ENCODE measurements around the gene KIAA0753. TPM values are rescaled to one million over a fixed set of nuclear protein-coding genes. Genes with fewer than 3 reads are reported as not detected.

KIAA0753 gene
- 5.6 and 5.7 TPM in 2 replicates for total RNA-seq
- 7.7 TPM for polyA plus RNA-seq (2012)

DNA sequence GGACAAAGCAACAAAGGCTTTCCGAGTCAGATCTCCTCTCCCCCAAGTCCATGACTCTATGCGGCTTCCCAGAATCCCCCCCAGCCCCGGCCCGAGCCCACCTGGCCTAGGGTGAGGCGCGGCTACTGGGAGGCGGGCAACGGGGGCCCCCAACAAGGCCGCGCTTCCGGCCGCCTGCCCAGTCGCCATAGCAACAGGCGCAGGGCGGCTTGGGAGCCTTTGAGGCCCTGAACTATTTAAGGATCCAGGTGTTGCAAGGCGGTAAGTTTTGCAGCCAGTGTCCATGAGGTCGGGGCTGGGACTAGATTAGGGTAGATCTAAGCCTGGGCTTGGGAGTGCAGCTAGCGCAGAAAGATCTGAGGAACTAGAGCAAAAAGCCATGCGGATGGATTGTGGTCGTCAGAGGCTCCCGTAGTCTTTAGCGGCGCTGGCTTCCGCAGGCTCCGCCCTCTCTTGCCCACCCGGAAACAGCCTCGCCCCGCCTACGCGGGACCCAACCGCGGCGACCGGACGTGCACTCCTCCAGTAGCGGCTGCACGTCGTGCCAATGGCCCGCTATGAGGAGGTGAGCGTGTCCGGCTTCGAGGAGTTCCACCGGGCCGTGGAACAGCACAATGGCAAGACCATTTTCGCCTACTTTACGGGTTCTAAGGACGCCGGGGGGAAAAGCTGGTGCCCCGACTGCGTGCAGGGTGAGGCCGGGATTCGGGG, at the start of gene KIAA0753, which contains the start of gene TXNDC17:
Gene KIAA0753, minus strand, starts transcription at position 176 of the 711 bp plus-strand sequence. CDS start 5,608 bp downstream, outside the sequence.
Gene TXNDC17, plus strand, starts transcription at position 525 of the 711 bp plus-strand sequence. Its CDS starts 23 bp downstream, at position 548.
- DNase-seq (ENCODE audit: low read depth), result peak; percentile 91

GRCh38 chr17:6688944-6689343, 48.4 kb upstream of the KIAA0753 start:
- no peak for DNase-seq (ENCODE audit: low read depth)

DNA sequence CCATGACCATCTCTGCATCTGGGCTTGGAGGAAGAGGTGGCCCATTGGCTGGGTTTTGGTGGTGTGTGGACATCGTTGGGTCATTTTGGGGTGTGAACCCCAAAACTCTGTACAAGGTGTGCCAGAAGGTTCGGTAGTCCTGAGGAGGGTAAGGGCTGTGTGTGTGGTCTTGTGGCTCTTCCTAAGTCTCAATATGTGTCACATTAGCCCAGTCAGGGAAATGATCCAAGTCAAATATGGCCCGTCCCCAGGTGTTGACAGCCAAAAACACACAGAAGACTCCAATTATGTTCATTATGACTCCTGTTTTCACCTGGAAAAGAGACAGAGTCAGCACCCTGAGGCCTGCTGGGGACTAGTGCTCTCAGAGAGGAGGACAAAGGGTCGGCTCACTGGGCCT, 45.5 kb upstream of the KIAA0753 start:
- no peak for DNase-seq (ENCODE audit: low read depth)

DNA sequence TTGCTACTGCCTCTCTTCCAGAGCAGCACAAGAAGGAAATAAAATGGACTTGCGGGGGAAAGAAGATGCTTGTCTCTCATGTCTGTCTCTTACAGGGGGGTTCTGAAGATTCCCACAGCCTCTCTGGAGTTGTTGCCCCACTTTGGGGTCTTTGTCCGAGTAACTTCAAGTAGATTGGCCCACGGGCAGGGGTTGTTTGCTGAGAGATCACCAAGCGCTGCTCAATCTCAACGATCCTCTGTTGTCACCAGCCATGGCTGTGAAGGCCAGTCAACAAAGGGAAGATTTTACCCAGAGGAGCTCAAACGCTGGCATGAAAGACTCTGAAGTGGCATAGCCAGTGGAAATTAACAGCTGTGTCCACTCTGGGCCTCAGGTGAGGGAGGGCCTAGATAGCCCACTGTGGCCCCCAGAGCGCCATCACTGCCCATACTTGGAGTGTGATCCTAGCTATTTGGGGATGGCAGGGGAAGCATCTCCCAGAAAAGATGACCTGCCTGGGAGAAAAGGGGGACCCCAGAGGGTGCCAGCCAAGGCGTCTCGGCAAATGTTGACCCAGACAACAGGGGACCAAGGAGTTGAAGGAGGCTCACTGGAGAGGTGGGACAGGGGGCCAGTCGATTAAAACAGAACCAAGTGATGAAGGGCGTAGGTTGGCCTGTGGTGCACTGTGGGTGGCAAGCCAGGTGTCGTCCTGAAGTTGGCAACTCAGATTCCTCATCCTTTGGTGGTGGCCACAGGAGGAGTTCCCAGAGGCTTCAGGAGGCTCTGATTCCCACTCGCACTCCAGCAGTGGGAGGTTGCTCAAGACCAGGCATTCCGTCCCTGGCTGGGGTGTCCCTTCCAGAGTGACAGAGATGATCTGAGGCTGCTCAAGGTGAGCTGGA, 44.6 kb upstream of the KIAA0753 start:
- no peak for DNase-seq (ENCODE audit: low read depth)

- no peak for DNase-seq (ENCODE audit: low read depth)
Measured at GRCh38 chr17:6684460-6684783, 43.9 kb upstream of the KIAA0753 start.

DNA sequence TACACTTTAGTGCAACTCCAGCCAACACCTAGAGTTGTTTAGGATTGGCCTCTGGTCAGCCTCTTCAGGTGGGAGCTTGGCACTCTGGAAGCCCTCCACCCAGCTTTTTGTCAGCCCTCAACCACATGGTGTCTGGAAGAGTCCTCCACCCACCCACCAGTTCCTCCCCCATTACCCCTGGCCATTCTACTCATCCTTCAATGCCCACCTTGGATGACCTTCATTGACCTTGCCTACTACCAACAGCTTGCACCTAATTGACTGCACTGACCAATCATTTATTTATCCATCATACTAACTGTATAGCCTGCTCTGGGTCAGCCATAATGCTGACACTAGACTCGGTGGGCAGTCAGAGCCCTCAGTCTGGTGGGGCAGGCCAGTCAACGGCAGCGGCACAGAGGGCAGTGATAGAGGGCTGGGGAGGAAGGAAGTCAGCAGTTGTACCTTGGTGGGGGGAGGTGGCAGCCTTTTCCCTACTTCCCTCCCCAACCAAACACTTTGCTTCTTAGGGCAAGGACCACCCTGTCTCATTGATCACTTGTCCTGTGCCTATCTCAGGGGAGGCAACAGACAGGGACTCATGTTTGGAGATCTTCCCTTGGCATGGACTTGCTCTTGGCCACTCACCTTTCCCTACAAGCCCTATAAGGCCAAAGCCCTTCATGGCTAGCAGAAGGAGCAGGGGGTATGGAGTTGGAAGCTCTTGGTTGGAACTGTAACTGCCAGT, 43.4 kb upstream of the KIAA0753 start:
- no peak for DNase-seq (ENCODE audit: low read depth)

GRCh38 chr17:6683081-6683684, 42.7 kb upstream of the KIAA0753 start:
- no peak for DNase-seq (ENCODE audit: low read depth)

DNA sequence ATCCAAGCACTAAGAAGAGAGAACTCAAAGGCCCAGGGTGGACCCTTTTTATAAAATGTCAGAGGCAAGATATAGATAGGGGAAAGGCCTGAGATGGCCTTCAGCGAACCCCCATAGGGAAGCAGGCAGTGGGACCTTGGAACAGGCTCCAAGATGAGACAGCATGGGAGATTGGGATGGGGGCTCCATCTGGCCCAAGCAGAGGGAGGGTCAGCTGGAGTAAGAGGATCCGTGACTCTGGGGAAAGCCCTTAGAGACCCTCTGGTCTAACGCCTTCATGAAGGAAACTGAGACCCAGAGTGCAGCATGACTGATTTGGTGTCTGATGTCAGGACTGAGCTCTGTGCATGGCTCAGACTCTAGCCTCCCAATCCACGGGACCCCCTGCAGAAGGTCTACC, 41.8 kb upstream of the KIAA0753 start:
- DNase-seq (ENCODE audit: low read depth), result no peak

DNA sequence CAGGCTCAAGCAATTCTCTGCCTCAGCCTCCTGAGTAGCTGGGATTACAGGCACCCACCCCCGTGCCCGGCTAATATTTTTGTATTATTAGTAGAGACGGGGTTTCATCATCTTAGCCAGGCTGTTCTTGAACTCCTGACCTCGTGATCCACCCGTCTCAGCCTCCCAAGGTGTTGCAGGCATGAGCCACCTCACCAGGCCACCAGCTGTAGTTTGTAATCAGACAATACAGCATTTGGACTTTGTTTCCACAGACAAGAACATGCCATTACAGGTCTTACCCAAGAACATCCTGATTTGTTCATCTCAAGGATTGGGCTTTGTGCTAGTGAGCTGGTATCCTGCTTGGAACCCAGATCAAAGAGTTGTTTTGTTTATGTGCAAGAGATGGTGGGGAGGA, 41.2 kb upstream of the KIAA0753 start:
- no peak for DNase-seq (ENCODE audit: low read depth)

GRCh38 chr17:6681176-6681575, 40.7 kb upstream of the KIAA0753 start:
- no peak for DNase-seq (ENCODE audit: low read depth)

DNA sequence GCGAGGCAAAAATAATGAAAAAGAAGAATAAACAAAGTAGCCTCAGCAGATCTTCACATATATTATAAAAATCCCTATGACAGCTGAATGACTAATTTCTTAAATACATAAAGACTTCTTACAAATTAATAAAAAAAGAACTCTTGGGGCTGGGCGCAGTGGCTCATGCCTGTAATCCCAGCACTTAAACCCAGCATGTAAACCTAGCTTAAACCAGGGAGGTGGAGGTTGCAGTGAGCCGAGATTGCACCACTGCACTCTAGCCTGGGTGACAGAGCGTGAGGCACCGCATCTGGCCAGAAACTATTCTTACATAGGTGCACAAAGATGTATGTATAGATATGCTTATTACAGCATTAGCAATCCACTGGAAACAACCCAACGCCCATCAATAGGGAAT, 38.7 kb upstream of the KIAA0753 start:
- DNase-seq (ENCODE audit: low read depth), result no peak

- no peak for DNase-seq (ENCODE audit: low read depth)
Measured at GRCh38 chr17:6677946-6678345, 37.4 kb upstream of the KIAA0753 start.

DNA sequence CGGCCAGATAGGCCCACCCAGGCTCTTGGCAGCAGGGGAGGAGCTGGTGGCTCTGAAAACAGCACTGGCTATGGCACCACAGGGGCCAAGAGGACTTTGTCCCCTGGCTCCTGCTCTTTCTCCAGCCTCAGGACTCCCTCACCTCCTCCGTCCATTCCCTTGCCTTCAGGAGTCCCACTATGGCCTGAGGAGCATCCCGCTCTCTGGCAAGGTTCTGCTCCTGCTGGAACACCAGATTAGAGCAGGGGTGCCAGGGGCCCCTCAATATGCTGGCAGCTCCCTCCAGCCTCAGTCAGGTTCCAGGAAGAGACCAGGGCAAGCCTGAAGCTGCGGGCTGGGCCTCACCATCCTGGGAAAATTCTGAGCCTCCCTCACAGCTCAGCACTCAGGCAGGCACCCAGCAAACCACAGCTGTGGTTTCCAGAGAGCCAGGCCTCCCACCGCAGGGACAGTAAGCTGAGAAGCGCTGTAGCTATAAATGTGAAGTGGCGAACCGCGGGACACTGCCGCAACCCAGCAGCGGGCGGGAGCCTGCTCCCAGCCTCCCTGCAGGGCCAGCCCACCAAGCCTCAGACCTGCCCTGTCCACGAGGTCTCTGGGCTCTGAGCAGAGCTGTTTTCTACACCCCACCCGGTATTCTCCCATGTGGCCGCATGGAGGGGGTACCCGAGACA, 36.8 kb upstream of the KIAA0753 start:
- peak; percentile 96 for DNase-seq (ENCODE audit: low read depth)

DNA sequence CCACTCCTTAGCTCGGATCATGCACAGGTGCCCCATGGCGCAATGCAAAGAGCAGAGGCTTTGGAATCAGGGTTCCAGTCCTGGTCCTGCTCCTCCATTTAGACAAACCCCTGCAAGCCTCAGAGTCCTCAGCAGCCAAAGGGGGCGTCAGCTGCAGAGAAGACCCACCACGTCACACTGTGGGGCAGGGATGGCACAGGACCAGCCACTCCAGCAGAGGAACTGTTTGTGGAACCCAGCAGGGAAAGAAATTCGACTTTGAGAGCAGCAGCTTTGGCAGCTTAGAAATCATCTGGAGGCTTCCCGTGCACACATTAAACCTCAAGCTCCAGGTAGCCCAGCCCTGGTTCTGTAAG, 36.3 kb upstream of the KIAA0753 start:
- no peak for DNase-seq (ENCODE audit: low read depth)

- no peak for DNase-seq (ENCODE audit: low read depth)
Measured at GRCh38 chr17:6675201-6675825, 34.8 kb upstream of the KIAA0753 start.

DNA sequence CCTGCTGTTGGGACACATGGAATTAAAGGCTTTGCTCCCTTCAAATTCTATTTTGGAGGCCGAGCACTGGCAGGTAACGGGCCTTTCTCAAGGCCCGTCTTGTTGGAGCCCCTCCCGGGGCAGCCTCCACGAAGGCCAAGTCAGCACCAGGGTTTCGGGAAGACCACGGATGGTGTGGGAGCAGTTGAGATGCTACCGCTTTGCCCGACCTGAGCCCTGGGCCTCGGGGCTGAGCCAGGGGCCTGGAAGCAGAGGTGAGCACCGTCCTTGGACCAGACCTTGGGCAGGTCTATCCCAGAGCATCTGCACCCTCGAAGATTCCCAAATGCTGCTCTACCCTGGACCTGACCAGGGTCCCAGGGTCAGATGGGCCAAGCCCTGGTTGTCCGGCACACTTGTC, 34.1 kb upstream of the KIAA0753 start:
- DNase-seq (ENCODE audit: low read depth), result no peak

DNA sequence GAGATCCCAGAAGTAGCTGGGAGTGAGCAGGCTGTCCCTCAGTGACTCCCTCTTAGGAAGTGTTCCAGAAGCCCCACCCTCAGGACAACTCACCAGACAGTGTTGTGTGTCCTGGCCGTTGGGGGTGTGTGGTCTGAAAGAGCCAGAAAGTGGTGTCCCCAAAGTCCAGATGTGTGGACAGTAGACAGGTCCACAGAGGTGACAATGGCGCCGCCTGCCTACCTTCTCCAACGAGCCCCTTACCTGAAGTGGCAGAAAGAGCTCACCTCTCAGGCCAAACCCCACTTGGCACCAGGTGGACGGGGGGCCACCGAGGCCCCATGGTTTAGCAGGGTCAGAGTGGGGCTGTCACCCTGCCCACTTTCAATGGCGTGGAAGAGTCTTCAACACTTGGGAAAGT, 30.9 kb upstream of the KIAA0753 start:
- no peak for DNase-seq (ENCODE audit: low read depth)

DNA sequence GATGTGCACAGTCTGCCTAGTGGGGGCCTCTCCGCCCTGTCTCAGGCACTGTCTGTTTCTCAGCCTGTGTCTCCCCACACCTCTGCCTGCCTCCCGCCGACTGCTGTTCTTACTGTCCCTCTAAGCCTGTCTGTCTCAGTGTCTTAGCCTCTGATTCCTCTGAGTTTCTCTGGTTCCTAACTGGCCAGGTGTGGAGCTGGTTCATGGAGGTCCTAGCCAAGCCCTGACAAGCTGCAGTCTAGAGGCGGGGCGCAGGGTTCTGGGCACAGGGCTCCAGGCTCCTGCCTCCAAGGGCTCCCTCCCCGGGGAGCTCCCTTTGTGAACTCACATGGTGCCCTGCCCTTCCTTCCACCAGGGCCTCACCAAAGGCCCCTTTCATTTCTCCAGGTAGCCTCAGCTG, 30.5 kb upstream of the KIAA0753 start:
- DNase-seq (ENCODE audit: low read depth), result no peak

DNA sequence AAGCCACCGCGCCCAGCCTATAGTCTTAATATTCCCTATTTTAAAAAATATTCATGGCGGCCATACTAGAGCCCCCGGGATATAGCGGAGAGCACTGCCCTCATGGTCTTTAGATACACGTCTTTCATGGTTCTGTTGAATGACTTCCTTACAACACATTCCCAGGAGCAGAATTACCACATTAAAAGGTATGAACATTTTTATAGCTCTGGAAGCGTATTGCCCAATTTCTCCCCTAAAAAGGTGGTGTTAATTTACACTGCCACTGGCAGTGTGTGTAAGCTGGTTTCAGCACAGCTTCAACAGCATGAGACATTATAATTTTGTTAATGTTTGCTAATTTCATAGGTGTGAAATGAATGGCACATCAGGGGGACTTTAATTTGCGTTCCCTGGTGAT, 30.1 kb upstream of the KIAA0753 start:
- DNase-seq (ENCODE audit: low read depth), result no peak

DNA sequence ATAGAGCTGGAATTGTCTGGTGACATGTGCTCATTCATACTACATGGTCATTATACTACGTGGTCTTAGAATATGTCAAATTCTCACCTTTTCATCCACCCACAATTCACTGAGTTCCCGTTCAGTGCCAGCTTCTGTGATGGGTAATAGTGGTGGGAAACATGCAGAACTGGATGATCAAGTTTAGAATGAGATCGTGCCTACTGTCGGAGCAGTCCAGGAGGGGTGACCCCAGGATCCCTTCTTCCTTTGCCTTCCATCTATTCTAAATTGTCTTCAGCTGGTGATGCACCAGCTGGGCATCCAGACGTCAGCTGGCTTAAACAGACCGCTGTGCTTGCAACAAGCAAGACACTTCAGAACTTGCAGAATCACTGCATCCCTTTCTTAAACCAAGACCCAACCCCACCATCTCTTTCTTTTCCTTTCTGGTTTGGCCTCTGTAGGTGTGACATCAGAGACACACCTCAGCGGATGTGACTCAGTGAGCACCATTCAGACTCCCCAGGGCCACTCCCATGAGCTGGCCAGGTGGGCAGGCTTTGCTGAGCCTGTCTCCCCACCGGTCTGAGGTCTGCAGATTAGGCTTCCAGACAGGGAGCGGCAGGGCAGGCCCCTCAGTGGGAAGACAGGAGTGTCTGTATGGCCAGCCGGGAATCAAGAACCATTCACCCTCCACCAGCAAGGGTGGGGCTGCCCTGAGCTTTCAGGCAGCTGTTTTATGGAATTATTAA, 29.1 kb upstream of the KIAA0753 start:
- no peak for DNase-seq (ENCODE audit: low read depth)
